ENCODE measurements around the gene BEND4.

GRCh38 chr4:42152507-42153504, at the start of gene BEND4:
- TF ChIP-seq, protein P1, sequence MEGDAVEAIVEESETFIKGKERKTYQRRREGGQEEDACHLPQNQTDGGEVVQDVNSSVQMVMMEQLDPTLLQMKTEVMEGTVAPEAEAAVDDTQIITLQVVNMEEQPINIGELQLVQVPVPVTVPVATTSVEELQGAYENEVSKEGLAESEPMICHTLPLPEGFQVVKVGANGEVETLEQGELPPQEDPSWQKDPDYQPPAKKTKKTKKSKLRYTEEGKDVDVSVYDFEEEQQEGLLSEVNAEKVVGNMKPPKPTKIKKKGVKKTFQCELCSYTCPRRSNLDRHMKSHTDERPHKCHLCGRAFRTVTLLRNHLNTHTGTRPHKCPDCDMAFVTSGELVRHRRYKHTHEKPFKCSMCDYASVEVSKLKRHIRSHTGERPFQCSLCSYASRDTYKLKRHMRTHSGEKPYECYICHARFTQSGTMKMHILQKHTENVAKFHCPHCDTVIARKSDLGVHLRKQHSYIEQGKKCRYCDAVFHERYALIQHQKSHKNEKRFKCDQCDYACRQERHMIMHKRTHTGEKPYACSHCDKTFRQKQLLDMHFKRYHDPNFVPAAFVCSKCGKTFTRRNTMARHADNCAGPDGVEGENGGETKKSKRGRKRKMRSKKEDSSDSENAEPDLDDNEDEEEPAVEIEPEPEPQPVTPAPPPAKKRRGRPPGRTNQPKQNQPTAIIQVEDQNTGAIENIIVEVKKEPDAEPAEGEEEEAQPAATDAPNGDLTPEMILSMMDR (IDR thresholded peaks at IDR 0.05; ENCODE audit: insufficient read depth, low read length), result no peak
- no peak for TF ChIP-seq GABPA (IDR thresholded peaks at IDR 0.05; ENCODE audit: low read depth)
